Esophagus (tissue), 2 donors: ENCODE data around the gene SPRR5. TPM values are rescaled to one million over a fixed set of nuclear protein-coding genes. Genes with fewer than 3 reads are reported as not detected.

Experiments used
- H3K27ac ChIP-seq, 2 donors: one replicate each; pipeline ENCODE4 v1.5.1; 2013; ENCODE audit warnings: low read depth in 2 of 2, mild to moderate bottlenecking in 2 of 2, inconsistent platforms in 1 of 2, low read length in 1 of 2, moderate library complexity in 1 of 2
- H3K27me3 ChIP-seq, 2 donors: one replicate each; pipeline ENCODE4 v1.6.1; 2013; ENCODE audit warnings: low read length in 2 of 2, control low read depth in 1 of 2, mild to moderate bottlenecking in 1 of 2; ENCODE audit not compliant: insufficient read depth in 2 of 2, control insufficient read depth in 1 of 2
- H3K36me3 ChIP-seq, 2 donors: one replicate each; pipeline ENCODE4 v1.6.1; 2013; ENCODE audit warnings: low read length in 1 of 2; ENCODE audit not compliant: control insufficient read depth in 2 of 2, insufficient read depth in 2 of 2
- H3K4me1 ChIP-seq, 2 donors: one replicate each; pipeline ENCODE4 v1.6.1; 2013; ENCODE audit warnings: low read length in 1 of 2; ENCODE audit not compliant: control insufficient read depth in 2 of 2, insufficient read depth in 2 of 2
- H3K4me3 ChIP-seq, 2 donors: one replicate each; pipeline ENCODE4 v1.5.1; 2013; ENCODE audit warnings: low read length in 2 of 2, mild to moderate bottlenecking in 2 of 2, low read depth in 1 of 2, moderate library complexity in 1 of 2
- H3K9me3 ChIP-seq, 2 donors: one replicate each; pipeline ENCODE4 v1.6.1; 2013; ENCODE audit warnings: mild to moderate bottlenecking in 2 of 2, low read depth in 1 of 2, low read length in 1 of 2, moderate library complexity in 1 of 2; ENCODE audit not compliant: control insufficient read depth in 2 of 2, insufficient read depth in 1 of 2
- WGBS, 2 donors: extraction: QIAGEN DNeasy Blood & Tissue Kit; methylation state at CpG; one replicate each; pipeline ENCODE4 v1.1.7; 2013; 5-methylcytosine and 5-hydroxymethylcytosine counted together
- polyA plus RNA-seq, 2 donors: library from polyadenylated mRNA; stranded (reverse); fragments of 200-250 nt; gene quantifications; one replicate each; pipeline ENCODE4 v1.2.3, GENCODE V29; 2013
- donor health status: healthy with polysubstance abuse.
- donor health status: Bipolar disorder and iron deficiency.

Gene SPRR5
- polyA plus RNA-seq, 2 donors, result 1.1 to 4.2 TPM

DNA sequence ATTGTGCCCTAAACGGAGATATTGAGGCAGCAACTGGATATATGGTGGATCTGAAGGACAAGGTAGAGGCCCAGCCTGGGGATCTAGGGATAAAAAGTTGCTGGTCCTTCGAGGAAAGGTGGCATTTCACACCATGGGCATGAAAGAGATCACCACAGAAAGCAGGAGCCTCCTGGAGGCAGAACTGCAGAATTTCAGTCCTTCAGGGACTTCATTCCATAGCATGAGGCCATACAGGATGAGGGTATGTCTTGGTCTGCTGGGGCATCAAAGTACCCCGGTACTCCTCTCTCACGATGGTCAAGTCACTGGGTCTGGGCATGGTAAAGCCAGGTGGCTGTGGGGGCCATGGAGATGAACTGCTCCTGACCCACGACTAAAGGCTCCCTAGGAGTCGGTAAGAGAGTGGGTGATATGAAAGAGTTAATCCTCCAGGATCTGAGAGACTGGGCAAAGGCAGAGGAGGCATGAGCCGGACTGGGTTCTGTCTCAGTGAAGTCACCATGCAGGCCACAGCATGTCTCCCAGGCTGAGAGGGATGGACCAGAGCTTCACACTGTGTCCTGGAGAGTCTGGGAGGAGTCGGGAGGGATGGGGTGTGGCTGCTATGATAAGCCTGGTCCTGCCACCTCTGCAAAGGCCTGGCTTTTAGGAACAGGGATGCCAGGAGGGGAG, 5.8 kb upstream of the SPRR5 start:
- Histone ChIP-seq H3K9me3 (no peaks in the 10 kb centered on the region), H3K27me3 (no peaks in the 10 kb centered on the region), H3K4me1 (peaks cover 0 to 6% of the 10 kb centered on the region in 2 donors), H3K4me3 (no peak overlapping the region), H3K36me3 (no peaks in the 10 kb centered on the region), H3K27ac (peak overlapping the region; percentile 28 to 82)
- WGBS, 2 donors, result 56 to 63% methylated on average over 8 of the region's 8 CpGs

DNA sequence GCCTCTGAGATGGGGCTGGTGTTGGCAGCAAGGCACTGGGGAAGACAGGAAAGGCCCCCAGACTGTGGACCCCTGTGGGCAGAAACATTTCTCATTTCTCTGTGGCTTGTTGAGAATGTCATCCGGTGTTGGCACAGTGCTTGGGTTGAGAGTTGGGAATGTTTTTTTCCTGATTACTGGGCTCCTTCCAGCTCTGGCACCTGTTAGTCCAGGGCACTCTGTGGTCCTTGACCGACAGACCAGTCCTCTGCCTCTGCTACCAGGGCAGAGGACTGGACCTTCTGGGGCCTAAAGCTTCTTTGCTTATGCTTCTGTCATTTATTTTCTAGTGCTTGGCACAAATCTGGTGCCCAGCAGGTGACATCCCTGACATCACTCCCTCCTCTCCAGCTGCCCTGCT, 4.8 kb upstream of the SPRR5 start:
- Histone ChIP-seq H3K27ac (no peak overlapping the region), H3K9me3 (no peaks in the 10 kb centered on the region)
- 84 to 87% methylated on average over 2 of the region's 2 CpGs for WGBS, 2 donors

DNA sequence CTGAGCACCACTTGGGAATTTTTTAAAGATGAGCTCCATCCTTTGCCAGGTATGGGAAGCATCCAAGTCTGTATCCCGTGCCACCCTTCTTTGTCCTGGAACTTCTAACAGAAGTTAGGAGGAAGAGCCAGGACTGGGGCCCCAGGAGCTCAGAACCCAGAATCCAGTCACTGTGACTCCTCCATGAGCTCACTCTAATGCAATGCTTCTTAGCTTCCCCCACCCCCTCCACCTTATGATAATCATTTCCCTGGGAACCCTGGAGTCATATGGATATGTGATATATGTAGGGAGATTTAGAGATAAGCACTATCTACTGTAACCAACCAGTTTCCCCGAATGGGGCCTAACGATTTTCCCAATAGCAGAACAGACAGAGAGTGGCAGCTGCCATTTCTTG, 758 bp upstream of the SPRR5 start:
- H3K4me3 ChIP-seq, result no peak overlapping the region
- H3K36me3 ChIP-seq, result no peaks in the 10 kb centered on the region
- H3K27ac ChIP-seq, result no peak overlapping the region
- peaks cover 0 to 4% of the 10 kb centered on the region in 2 donors for H3K4me1 ChIP-seq
- no peaks in the 10 kb centered on the region for H3K27me3 ChIP-seq
- 70 to 76% methylated on average over 3 of the region's 3 CpGs for WGBS, 2 donors
- no peaks in the 10 kb centered on the region for H3K9me3 ChIP-seq

More for the DNA sequence above, 4.8 kb upstream of the SPRR5 start:
- Histone ChIP-seq H3K4me1 (peaks cover 0 to 6% of the 10 kb centered on the region in 2 donors), H3K27me3 (no peaks in the 10 kb centered on the region), H3K4me3 (no peak overlapping the region), H3K36me3 (no peaks in the 10 kb centered on the region)

- 85 to 86% methylated on average over 5 of the region's 5 CpGs for WGBS, 2 donors
- Histone ChIP-seq H3K9me3 (no peaks in the 10 kb centered on the region), H3K27ac (no peak overlapping the region), H3K4me3 (no peak overlapping the region), H3K4me1 (peaks cover 0 to 7% of the 10 kb centered on the region in 2 donors), H3K27me3 (no peaks in the 10 kb centered on the region), H3K36me3 (no peaks in the 10 kb centered on the region)
Observed at GRCh38 chr1:152951711-152952110, 4.7 kb downstream of the SPRR5 start.

GRCh38 chr1:152953761-152954160, 6.8 kb downstream of the SPRR5 start:
- H3K36me3 ChIP-seq, result no peaks in the 10 kb centered on the region
- no peak overlapping the region for H3K4me3 ChIP-seq
- H3K27me3 ChIP-seq, result no peaks in the 10 kb centered on the region
- WGBS, 2 donors, result 42% methylated on average over 7 of the region's 7 CpGs
- H3K27ac ChIP-seq, result peak overlapping the region; percentile 89 to 95
- H3K9me3 ChIP-seq, result no peaks in the 10 kb centered on the region
- H3K4me1 ChIP-seq, result peaks cover 0 to 7% of the 10 kb centered on the region in 2 donors

GRCh38 chr1:152954436-152954835, 7.4 kb downstream of the SPRR5 start:
- Histone ChIP-seq H3K27ac (peak overlapping the region; percentile 89 to 95), H3K4me1 (peaks cover 0 to 7% of the 10 kb centered on the region in 2 donors), H3K27me3 (no peaks in the 10 kb centered on the region), H3K9me3 (no peaks in the 10 kb centered on the region), H3K4me3 (no peak overlapping the region), H3K36me3 (no peaks in the 10 kb centered on the region)
- WGBS, 2 donors, result 43 to 60% methylated on average over 6 of the region's 6 CpGs

DNA sequence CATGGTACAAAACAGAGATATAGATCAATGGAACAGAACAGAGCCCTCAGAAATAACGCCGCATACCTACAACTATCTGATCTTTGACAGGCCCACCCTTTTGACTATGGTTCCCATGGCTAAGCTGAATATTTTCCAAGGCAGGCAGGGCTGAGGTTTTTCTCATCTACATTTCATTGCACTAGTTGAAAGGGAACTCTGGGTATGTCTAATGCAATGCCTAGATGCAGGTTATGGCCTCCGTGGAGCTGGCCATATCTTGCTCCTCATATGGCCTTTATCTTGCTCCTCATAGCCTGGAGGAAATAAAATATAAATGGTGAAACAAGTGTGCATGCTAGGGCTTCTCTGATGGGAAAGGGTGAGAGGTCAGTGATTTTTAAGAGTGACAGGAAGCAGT, 10.6 kb downstream of the SPRR5 start:
- Histone ChIP-seq H3K4me3 (no peak overlapping the region), H3K4me1 (peaks cover 0 to 14% of the 10 kb centered on the region in 2 donors), H3K27ac (no peak overlapping the region), H3K27me3 (no peaks in the 10 kb centered on the region), H3K9me3 (no peaks in the 10 kb centered on the region), H3K36me3 (no peaks in the 10 kb centered on the region)
- 88 to 90% methylated on average over 3 of the region's 3 CpGs for WGBS, 2 donors

- Histone ChIP-seq H3K36me3 (no peaks in the 10 kb centered on the region), H3K4me1 (peaks cover 0 to 9% of the 10 kb centered on the region in 2 donors), H3K4me3 (no peak overlapping the region), H3K27ac (no peak overlapping the region), H3K9me3 (no peaks in the 10 kb centered on the region), H3K27me3 (no peaks in the 10 kb centered on the region)
- WGBS, 2 donors, result 85 to 91% methylated on average over 3 of the region's 3 CpGs
Observed at GRCh38 chr1:152959273-152959672, 12.3 kb downstream of the SPRR5 start.

GRCh38 chr1:152959801-152960451, 12.9 kb downstream of the SPRR5 start:
- Histone ChIP-seq H3K27me3 (no peaks in the 10 kb centered on the region), H3K27ac (peak overlapping the region in 1 of 2 donors; percentile 47), H3K36me3 (no peaks in the 10 kb centered on the region), H3K4me1 (peaks cover 0 to 9% of the 10 kb centered on the region in 2 donors), H3K9me3 (no peaks in the 10 kb centered on the region), H3K4me3 (no peak overlapping the region)
- 89 to 90% methylated on average over 10 of the region's 10 CpGs for WGBS, 2 donors
